ENCODE data around the gene CYTH3.
"Not testable (repeated sequence)": the region's sequence is repeated elsewhere in the genome, so short reads cannot be mapped to it uniquely, and the experiment has no call there.

CYTH3 gene, protein sequence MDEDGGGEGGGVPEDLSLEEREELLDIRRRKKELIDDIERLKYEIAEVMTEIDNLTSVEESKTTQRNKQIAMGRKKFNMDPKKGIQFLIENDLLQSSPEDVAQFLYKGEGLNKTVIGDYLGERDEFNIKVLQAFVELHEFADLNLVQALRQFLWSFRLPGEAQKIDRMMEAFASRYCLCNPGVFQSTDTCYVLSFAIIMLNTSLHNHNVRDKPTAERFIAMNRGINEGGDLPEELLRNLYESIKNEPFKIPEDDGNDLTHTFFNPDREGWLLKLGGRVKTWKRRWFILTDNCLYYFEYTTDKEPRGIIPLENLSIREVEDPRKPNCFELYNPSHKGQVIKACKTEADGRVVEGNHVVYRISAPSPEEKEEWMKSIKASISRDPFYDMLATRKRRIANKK

DNA sequence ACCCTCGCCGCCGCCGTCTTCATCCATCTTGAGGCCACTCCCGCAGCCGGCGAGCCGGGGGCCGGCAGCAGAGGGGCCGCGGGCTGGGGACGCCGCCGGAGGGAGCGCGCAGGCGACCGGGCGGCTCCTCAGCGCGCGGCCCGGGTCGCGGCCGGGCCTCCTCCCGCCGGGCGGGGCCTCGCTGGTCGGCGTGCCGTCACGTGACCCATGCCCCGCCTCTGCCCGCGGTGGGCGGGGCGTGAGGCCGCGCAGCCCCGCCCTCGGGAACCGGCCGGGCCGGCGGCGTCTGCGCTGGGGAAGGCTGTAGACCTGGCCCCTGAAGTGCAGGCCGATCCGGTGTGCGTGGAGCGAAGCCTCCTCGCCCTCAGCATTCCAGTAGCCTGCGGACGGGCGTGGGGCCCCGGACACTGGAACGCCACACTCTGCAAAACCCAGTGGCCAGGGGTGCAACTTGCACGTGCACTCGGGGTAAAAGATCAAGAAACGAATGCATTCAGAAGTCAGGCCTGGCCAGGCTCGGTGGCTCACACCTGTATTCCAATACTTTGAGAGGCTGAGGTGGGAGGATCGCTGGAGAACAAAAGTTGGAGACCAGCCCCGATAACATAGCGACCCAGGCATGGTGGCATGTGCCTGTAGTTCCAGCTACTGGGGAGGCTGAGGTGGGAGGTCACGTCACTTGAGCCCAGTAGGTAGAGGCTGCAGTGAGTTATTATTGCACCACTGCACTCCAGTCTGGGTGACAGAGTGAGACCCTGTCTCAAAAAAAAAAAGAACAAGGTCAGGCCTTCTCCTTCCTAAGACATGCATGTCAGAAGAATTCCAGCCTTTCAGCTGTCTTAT, at the start of gene CYTH3:
CYTH3 (minus strand) TSS at position 144 of the 843 bp plus-strand sequence; CDS start at position 27, 117 bp downstream.
- DNase-seq (ENCODE audit: insufficient read length, low spot score) = peak; percentile 97

DNA sequence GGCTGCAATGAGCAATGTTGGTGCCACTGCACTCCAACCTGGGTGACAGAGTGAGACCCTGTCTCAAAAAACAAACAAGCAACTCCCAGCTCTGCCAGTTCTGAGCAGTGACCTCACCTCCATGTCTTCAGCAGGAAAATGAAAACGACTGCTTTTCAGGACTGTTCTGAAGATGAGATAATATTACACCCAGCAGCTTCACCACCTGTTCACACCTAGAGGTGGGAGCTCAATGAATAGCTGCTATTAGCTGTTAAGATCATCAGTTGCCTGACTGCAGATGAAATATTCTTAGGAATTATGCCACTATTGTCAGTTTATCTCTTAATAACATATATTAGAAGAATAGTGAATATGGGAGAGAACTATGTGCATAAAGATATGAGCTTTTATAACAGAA, 48.4 kb upstream of the CYTH3 start:
- no peak for DNase-seq (ENCODE audit: insufficient read length, low spot score)
- FAIRE-seq = no peak

More for the DNA sequence above, at the start of gene CYTH3:
- FAIRE-seq = peak; percentile 99

DNA sequence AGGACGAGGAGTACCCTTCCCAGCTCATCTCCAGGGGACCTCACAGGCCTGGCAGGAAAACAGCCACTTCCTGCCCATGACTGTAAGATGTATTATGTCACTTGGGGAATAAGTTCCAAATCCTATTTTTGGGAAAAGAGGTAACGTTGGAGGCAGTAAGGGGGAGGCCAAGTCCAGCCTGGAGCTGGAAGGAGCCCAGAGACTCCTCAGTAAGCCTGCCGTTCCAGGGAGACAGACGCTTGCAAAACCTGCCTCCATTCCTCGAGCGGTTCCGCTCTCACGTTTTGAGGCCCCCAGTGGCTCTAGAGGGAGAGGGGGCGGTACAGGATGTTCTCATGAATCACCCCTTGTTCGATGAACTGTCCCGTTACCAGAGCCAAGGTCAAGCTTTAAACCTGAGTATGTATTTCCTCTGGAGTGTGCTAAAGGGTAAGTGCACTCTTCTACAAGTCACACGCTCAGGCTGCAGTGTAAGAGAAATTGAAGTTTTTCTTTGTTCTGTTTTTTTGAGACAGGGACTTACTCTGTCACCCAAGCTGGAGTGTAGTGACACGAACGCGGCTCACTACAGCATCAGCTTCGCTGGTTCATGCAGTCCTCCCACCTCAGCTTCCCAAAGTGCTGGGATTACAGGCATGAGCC, 45.5 kb upstream of the CYTH3 start:
- peak; percentile 91 for DNase-seq (ENCODE audit: insufficient read length, low spot score)
- peak; percentile 92 for FAIRE-seq

DNA sequence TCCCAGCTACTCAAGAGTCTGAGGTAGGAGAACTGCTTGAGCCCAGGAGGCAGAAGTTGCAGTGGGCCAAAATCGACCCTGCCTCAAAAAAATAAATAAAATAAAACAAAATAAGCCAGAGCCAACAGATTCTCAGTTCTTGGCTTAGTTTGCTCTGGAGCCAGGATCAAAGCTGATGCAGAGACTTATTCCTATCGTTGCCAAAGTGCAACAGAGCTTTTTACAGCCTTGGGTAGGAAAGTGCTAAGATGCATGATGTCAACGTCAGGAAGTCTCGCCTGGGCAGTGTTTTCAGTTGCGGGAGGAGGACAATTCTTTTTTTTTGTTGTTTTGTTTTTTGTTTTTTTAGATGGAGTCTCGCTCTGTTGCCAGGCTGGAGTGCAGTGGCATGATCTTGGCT, 43.8 kb upstream of the CYTH3 start:
- DNase-seq (ENCODE audit: insufficient read length, low spot score) (no peak), FAIRE-seq (no peak)

DNA sequence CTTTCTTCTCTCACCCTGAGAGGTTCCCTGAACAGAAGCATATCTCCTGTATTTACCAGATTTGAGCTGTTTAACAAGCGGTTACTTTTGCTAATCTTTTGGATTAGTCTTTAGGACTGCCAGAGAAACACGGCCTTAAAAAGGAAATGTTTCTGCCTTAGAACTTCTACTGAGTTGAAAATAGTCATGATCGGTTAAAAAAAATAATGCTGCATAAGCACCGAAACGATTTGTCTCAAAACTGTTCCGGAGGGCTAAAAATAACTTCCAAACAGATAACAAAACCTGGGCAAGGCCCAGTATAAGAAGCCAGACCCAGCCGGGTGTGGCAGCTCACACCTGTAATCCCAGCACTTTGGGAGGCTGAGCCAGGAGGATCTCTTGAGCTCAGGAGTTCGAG, 43.3 kb upstream of the CYTH3 start:
- no peak for DNase-seq (ENCODE audit: insufficient read length, low spot score)
- no peak for FAIRE-seq

DNA sequence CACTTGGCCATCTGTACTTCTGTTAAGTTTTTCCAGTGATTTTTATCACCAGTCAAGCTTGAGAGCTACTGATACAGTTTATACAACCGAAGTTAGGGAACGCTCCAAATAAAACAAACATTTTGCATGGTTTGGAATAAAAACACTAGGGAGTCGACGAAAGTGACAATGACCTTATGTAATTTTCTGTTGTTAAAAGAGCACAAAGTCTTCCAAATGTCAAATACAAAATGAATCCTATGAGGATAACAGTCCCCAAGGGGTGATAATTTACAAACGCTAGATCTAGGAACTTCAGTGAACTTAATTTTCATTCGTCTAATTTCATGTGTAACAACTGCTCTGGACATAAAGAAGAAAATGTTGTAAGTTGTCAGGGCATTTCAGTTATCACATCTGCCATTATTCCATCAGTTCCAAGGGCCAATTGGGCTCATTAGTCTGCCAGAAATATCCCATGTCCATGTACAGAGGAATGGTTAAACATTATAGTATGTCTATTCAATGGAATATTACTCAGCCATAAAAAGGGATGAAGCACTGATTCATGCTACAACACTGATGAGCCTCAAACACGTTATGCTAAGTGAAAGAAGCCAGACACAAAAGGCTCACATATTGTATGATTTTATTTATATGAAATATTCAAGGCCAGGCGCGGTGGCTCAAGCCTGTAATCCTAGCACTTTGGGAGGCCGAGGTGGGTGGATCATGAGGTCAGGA, 38.0 kb upstream of the CYTH3 start:
- DNase-seq (ENCODE audit: insufficient read length, low spot score) (no peak), FAIRE-seq (no peak)

DNA sequence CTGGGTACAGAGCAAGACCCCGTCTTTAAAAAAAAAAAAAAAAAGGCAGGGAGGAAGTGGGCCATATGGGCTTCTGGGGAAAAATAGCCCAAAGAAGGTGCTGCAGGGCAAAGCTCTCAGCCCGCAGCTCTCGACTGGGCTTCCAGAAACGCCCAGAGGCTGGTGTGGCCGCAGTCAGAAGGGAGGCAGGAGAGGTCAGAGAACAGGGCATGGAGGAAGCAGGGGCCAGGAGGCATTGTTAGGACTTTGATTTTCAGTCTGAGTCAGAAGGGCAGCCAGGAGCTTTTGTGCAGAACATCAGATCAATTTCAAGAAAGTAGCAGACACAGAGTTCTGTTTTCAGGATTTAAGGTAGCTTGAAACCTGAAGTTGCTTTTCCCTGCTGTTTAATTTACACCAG, 35.3 kb upstream of the CYTH3 start:
- DNase-seq (ENCODE audit: insufficient read length, low spot score) = no peak
- FAIRE-seq = peak; percentile 60

DNA sequence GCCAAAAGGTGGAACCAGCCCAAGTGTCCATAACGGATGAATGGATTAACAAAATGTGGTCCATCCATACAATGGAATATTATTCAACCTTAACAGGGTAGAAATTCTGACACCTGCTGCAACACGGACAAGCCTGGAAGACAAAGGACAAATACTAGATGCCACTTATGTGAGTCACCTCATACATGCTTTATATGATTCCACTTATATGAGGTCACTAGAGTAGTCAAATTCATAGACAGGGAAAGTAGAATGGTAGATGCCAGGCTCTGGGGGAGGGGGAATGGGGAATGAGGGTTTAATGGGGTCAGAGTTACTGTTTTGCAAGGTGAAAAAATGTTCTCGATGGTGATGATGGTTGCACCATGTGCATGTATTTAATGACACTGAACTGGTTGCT, 34.0 kb upstream of the CYTH3 start:
- DNase-seq (ENCODE audit: insufficient read length, low spot score) (peak; percentile 88), FAIRE-seq (peak; percentile 95)

DNA sequence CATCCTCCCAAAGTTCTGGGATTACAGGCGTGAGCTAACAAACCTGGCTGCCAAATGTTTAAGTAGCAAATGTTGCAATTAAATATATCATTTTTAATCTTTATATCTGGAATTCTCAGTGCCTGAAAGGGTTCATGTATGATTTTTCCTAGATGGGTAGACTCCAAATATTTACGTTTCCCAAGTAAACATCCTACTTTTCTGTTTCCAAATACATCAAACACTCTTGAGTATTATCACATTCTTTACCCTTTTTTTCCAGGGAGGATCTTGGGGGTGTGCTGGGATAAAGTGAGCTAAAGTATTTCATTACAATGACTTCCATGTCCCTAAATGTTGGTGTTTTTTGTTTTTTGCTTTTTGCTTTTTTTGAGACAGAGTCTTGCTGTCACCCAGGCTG, 32.9 kb upstream of the CYTH3 start:
- no peak for FAIRE-seq
- no peak for DNase-seq (ENCODE audit: insufficient read length, low spot score)

DNA sequence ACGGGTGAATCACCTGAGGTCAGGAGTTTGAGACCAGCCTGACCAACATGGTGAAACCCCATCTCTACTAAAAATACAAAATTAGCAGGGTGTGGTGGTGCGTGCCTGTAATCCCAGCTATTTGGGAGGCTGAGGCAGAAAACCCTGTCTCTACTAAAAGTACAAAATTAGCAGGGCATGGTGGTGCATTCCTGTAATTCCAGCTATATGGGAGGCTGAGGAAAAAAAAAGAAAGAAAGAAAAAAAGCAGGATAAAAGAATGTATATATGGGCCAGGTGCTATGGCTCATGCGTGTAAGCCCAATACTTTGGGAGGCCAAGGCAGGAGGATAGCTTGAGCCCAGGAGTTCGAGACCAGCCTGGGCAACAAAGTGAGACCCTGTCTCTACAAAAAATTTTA, 29.0 kb upstream of the CYTH3 start:
- DNase-seq (ENCODE audit: insufficient read length, low spot score); FAIRE-seq: not testable (repeated sequence)

DNA sequence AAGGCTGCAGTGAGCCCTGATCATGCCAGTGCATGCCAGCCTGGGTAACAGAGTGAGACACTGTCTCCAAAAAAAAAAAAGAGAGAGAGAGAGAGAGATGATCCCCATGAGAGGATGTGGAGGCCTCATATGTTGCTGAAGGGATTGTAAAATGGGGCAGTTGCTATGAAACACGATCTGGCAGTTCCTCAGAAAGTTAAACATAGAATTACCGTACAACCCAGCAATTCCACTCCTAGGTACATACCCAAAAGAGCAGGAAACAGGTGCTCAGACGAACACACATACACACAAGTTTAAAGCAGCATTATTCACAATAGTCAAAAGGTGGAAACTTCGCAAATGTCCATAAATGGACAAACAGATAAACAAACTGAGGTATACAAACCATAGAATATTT, 27.4 kb upstream of the CYTH3 start:
- FAIRE-seq (no peak), DNase-seq (ENCODE audit: insufficient read length, low spot score) (no peak)

DNA sequence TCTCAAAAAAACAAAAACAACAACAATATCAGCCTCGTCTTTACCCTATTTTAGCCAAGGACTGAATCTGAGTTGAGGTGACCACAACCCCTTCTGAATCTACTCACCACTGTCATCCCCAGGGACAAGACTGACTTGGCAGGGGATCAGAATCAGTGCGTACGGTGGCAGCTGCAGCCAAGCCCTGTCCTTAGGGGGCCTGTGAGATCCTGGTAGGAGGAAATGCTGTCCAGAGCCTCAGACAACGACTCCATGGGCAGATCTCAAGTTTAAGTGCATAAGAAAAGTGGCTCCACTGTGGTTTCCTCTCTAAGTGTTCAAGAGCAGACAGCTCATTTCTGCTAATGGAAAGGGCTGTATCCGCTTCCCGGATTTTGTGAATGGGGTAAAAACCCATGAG, 22.4 kb upstream of the CYTH3 start:
- no peak for DNase-seq (ENCODE audit: insufficient read length, low spot score)

DNA sequence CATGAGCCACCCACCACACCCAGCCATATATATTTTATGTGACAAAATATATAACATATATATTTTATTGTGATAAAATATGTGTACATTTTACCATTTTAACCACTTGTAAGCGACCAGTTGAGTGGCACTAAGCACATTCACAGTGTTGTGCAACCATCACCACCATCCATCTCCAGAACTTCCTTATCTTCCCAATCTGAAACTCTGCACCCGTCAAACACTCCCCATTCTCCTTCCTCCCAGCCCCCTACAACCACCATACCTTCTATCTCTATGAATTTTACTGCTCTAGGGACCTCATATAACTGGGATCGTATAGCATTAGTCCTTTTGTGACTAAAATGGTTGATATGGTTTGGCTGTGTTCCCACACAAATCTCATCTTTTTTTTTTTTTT, 20.8 kb upstream of the CYTH3 start:
- DNase-seq (ENCODE audit: insufficient read length, low spot score) = no peak

More for the DNA sequence above, 22.4 kb upstream of the CYTH3 start:
- peak; percentile 72 for FAIRE-seq

DNA sequence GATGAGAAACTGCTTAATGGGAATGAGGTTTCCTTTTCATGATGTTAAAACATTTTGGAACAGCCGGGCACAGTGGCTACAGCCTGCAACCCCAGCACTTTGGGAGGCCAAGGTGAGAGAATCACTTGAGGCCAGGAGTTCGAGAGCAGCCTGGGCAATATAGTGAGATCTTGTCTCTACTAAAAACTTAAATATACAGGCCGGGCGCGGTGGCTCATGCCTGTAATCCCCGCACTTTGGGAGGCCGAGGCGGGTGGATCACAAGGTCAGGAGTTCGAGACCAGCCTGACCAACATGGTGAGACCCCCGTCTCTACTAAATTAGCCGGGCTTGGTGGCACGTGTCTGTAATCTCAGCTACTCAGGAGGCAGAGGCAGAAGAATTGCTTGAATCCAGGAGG, 19.5 kb upstream of the CYTH3 start:
- DNase-seq (ENCODE audit: insufficient read length, low spot score); FAIRE-seq: not testable (repeated sequence)

More for the DNA sequence above, 20.8 kb upstream of the CYTH3 start:
- FAIRE-seq = no peak

DNA sequence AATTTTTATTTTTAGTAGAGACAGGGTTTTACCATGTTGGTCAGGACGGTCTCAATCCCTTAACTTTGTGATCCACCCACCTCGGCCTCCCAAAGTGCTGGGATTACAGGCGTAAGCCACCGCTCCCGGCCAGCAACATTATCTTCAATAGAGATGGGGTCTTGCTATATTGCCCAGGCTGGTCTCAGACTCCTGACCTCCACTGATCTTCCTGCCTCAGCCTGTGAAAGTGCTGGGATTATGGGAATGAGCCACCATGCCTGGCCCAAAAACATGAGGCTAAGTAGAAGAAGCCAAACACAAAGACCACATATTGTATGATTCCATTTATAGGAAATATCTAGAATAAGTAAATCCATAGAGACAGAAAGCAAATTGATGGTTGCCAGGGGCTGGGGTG, 19.1 kb upstream of the CYTH3 start:
- FAIRE-seq (no peak), DNase-seq (ENCODE audit: insufficient read length, low spot score) (no peak)

DNA sequence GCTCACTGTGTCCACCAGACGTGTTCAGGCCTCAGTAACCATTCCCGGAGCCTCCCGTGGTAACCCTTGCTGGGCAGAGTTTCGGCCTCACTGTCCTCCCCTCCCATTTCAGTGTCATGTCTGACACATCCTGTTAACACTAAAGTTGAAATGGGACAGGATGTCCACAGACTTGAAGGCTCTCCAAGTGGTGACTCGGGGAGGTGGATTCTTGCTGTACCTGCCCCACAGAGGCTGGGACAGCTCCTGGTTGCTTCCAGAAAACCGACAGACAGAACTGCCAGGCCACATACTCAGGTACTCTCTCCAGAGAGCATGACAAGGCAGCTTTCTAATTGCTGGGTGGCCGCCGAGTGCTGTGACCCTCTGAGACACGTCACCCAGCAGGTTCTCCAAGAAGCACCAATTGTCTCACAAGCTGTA, 17.9 kb upstream of the CYTH3 start:
- DNase-seq (ENCODE audit: insufficient read length, low spot score) (no peak), FAIRE-seq (no peak)

DNA sequence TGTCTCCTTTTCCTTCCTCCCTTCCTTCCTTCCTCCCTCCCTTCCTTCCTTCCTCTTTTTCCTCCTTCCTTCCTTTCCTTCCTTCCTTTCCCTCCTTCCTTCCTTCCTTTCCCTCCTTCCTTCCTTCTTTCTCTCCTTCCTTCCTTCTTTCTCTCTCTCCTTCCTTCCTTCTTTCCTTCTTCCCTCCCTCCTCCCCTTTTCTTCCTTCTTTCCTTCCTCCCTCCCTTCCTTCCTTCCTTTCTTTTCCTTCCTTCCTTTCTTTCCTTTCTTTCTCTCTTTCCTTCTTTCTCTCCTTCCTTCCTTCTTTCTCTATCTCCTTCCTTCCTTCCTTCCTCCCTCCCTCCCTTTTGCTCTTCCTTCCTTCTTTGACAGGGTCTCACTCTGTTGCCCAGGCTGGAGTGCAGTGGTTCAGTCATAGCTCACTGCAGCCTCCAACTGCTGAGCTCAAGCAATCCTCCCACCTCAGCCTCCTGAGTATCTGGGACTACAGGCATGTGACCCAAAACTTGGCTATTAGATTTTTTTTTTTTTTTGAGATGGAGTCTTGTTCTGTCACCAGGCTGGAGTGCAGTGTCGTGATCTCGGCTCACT, 15.9 kb upstream of the CYTH3 start:
- FAIRE-seq (no peak), DNase-seq (ENCODE audit: insufficient read length, low spot score) (no peak)

DNA sequence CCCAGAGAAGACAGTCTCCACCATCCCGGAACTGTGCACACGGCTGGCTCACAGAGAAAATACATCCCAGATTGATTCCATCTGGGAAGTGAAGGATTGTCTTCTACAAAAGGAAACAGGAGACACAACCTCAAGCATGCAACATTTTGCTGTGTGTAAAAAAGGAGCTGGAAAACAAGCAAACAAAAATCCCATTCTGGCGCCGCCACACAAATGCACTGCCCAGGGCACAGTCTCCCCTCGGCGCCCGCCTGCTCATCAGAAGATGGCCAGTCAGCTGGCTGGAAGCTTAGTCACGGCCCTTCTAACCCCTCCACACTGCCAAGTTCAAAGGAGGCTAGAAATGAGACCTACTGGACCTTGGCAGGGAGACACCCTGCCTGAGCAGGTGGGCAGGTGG, 14.1 kb upstream of the CYTH3 start:
- DNase-seq (ENCODE audit: insufficient read length, low spot score) (no peak), FAIRE-seq (no peak)

DNA sequence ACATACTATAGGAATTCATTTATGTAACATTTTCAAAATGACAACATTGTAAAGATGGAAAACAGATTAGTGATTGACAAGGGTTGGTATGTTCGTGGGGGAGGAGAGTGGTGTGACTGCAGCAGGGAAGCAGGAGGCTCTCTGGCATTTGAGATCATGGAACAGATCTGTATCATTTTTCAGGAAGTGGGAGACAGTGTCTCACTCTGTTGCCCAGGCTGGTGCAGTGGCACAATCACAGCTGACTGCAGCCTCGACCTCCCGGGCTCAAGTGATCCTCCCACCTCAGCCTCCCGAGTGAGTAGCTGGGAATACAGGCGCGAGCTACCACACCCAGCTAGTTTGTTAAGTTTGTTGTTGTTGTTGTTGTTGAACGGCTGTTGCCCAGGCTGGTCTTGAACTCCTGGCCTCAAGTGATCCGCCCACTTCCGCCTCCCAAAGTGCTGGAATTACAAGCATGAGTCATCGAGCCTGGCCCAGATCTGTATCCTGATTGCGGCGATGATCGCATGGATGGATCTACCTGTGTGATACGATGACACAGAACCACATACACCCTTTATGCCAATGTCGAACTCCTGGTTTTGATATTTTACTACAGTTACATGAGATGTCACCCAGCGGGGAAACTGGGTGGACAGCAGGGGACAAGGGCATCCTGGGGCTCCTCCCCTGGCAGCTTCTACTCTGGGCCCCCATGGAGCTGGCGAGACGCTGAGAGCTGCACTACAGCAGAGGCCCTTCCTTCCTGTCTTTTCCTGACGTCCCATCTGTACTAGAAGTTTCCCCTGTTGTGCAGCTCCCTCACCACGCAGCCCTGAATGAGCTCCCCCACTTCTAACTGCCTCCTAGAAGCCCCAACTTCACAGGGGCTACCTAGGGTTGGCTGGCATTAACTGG, 12.3 kb upstream of the CYTH3 start:
- no peak for DNase-seq (ENCODE audit: insufficient read length, low spot score)
- FAIRE-seq = peak; percentile 85

Measured in HTR-8/SVneo (cell line).